Tibial nerve (tissue), 4 donors: ENCODE results near the gene WDR82.

Experiments
- CTCF ChIP-seq, 5 experiments: fragments of 200-600 bp in 3 of 5; fragments of 450-650 bp in 2 of 5; sonication (generic) in 3 of 5; IDR thresholded peaks; one replicate each; pipeline ENCODE4 v1.5.1; 2016 to 2019; ENCODE audit warnings: antibody characterized with exemption in 5 of 5, mild to moderate bottlenecking in 3 of 5, moderate library complexity in 2 of 5
- EP300 ChIP-seq, 2 donors: sonication (generic); formaldehyde crosslinking; IDR thresholded peaks; one replicate each; pipeline ENCODE4 v1.6.1; 2017; ENCODE audit warnings: antibody characterized with exemption in 2 of 2, mild to moderate bottlenecking in 1 of 2

GRCh38 chr3:52229656-52230055, 48.8 kb downstream of the WDR82 start:
- TF ChIP-seq CTCF (IDR thresholded peaks at IDR 0.05): no peak
- TF ChIP-seq EP300 (IDR thresholded peaks at IDR 0.05): no peak
